ENCODE results near the gene CATSPERD.

DNA sequence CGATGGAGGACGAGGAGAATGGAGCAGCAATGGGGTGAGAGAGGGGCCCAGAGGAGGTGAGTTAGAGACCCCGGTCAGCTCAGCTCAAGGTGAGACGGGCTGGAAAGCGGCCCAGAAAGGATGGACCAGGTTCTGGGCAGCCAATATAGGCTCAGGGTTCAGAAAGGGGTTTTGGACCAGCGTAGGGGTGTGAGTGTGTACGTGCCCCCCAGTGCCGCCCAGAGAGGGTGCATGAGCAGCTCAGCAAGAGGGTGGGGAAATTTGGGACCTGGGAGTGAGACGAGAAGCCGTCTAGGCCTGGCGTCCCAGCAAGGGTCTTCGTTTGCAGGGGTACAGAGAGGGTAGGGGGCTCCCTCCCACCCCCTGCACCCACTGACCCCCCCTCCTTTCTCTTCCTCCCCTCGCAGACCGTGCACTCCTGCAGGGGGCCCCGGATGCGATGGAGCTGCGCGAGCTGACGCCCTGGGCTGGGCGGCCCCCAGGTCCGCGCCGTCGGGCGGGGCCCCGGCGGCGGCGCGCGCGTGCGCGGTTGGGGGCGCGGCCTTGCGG is 107.0 kb downstream of the CATSPERD start:
- TF ChIP-seq POLR2A (IDR thresholded peaks at IDR 0.05; ENCODE audit: low read depth, low read length) (no peak), POLR2AphosphoS5 (IDR thresholded peaks at IDR 0.05; ENCODE audit: low read depth, low read length) (no peak), TAF1 (IDR thresholded peaks at IDR 0.05; ENCODE audit: borderline replicate concordance, low read depth, low read length) (no peak)

Measured in GM12892 (cell line).